Stimulated activated CD8-positive, alpha-beta memory T cell treated with anti-CD3 and anti-CD28 coated beads, Interleukin-12 subunit alpha, Interleukin-12 subunit beta, amount 100 ng/mL, for 24 hours (primary cell): ENCODE data around the gene CCDC141.

Experiments
- DNase-seq: peaks from one replicate; pipeline ENCODE4 v3.0.0-alpha.2; 2020; ENCODE audit errors: extremely low read depth

The CCDC141 gene

GRCh38 chr2:178829299-178829960 is 220.5 kb downstream of the CCDC141 start:
- DNase-seq = no peak

GRCh38 chr2:178828486-178828881 is 221.5 kb downstream of the CCDC141 start:
- DNase-seq = no peak

- no peak for DNase-seq
These were observed 222.0 kb downstream of the CCDC141 start for GRCh38 chr2:178827739-178828485.

GRCh38 chr2:178827111-178827510 is 222.8 kb downstream of the CCDC141 start:
- DNase-seq = no peak

GRCh38 chr2:178825183-178825582 is 224.8 kb downstream of the CCDC141 start:
- DNase-seq = no peak

GRCh38 chr2:178824181-178824580 is 225.8 kb downstream of the CCDC141 start:
- no peak for DNase-seq

- no peak for DNase-seq
These were observed 229.9 kb downstream of the CCDC141 start for GRCh38 chr2:178819992-178820391.

GRCh38 chr2:178819147-178819875 is 230.6 kb downstream of the CCDC141 start:
- DNase-seq = no peak

GRCh38 chr2:178811901-178812300 is 238.0 kb downstream of the CCDC141 start:
- no peak for DNase-seq

- no peak for DNase-seq
These were observed 238.9 kb downstream of the CCDC141 start for GRCh38 chr2:178811045-178811444.

GRCh38 chr2:178810422-178810821 is 239.5 kb downstream of the CCDC141 start:
- DNase-seq = no peak

GRCh38 chr2:178807227-178808008 is 242.5 kb downstream of the CCDC141 start, which contains the start of gene TTN:
TTN (minus strand) TSS chr2:178807423; CDS start chr2:178804642, 2,781 bp downstream.
- no peak for DNase-seq

GRCh38 chr2:178806543-178806942 is 243.4 kb downstream of the CCDC141 start:
- no peak for DNase-seq

- no peak for DNase-seq
These were observed 244.5 kb downstream of the CCDC141 start for GRCh38 chr2:178805457-178805856.

- DNase-seq = no peak
These were observed 245.1 kb downstream of the CCDC141 start for GRCh38 chr2:178804791-178805190.

GRCh38 chr2:178800510-178800909 is 249.4 kb downstream of the CCDC141 start:
- no peak for DNase-seq

GRCh38 chr2:178799305-178799704 is 250.6 kb downstream of the CCDC141 start:
- DNase-seq = no peak

- no peak for DNase-seq
These were observed 253.8 kb downstream of the CCDC141 start for GRCh38 chr2:178796079-178796677.

- DNase-seq = no peak
These were observed 262.0 kb downstream of the CCDC141 start for GRCh38 chr2:178787934-178788333.

GRCh38 chr2:178787155-178787554 is 262.8 kb downstream of the CCDC141 start:
- DNase-seq = no peak

- DNase-seq = no peak
These were observed 266.0 kb downstream of the CCDC141 start for GRCh38 chr2:178783889-178784288.
